Measurements from ENCODE around the gene MCF2L2. TPM values are rescaled to one million over a fixed set of nuclear protein-coding genes. Genes with fewer than 3 reads are reported as not detected.

The MCF2L2 gene
- total and polyA plus RNA-seq, 2 experiments from 2014 or later, result 4.4 to 12.9 TPM

DNA sequence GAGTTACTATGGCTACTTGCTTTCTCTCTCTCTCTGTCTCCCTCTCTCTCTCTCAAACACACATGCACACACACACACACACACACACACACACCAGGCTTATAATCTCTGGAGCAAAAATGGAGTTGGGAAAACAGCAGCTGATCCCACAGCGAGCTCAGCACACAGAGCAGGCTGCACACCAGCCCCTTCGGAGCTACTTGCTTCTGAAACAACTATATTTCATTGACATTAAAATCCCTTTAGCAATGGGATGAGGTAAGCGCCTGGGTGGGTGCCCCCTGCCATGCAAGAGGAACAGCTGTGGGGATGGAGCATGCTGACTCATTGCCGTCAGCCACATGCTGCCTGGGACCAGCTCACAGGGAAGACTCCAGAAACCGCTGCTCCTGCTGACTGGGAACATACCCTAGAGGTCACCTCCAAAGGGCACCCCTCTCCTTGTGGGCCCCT lies 129.7 kb downstream of the MCF2L2 start:
- Histone ChIP-seq H3K4me3 (no peak overlapping the region), H3K4me1 (ENCODE audit: low read depth) (no peaks in the 10 kb centered on the region), H3K27ac (no peak overlapping the region), H3K9me3 (ENCODE audit: low read depth) (no peaks in the 10 kb centered on the region), H3K27me3 (no peaks in the 10 kb centered on the region), H3K36me3 (peaks cover 4% of the 10 kb centered on the region)
- DNase-seq (ENCODE audit: low read depth in 1 of 2, low spot score in 1 of 2), result peak in 1 of 2 donors; percentile 90
- TF ChIP-seq, protein P1, sequence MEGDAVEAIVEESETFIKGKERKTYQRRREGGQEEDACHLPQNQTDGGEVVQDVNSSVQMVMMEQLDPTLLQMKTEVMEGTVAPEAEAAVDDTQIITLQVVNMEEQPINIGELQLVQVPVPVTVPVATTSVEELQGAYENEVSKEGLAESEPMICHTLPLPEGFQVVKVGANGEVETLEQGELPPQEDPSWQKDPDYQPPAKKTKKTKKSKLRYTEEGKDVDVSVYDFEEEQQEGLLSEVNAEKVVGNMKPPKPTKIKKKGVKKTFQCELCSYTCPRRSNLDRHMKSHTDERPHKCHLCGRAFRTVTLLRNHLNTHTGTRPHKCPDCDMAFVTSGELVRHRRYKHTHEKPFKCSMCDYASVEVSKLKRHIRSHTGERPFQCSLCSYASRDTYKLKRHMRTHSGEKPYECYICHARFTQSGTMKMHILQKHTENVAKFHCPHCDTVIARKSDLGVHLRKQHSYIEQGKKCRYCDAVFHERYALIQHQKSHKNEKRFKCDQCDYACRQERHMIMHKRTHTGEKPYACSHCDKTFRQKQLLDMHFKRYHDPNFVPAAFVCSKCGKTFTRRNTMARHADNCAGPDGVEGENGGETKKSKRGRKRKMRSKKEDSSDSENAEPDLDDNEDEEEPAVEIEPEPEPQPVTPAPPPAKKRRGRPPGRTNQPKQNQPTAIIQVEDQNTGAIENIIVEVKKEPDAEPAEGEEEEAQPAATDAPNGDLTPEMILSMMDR (IDR thresholded peaks at IDR 0.05; ENCODE audit: low read depth, low read length), result no peak

DNA sequence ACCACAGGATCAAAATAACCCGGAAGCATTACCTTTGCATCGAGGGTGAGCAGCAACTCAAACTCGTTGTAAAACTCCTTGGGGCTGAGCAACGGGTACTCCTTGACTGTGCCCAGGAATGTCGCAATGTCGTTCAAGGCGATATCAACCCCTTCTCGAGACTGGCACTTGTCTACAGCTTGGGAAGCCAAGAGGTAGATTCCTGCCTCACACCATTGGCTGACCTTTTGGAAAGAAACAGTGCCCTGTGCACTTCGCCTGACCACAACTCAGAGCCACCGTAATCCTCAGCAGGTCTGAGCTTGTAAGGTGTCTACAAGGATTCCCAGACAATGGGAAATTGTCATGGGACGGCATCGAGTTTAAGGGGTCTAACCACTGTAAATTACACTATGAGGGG lies 131.5 kb downstream of the MCF2L2 start:
- TF ChIP-seq, protein P1 (IDR thresholded peaks at IDR 0.05; ENCODE audit: low read depth, low read length), result no peak
- Histone ChIP-seq H3K36me3 (peaks cover 4% of the 10 kb centered on the region), H3K27me3 (no peaks in the 10 kb centered on the region), H3K4me1 (ENCODE audit: low read depth) (no peaks in the 10 kb centered on the region), H3K27ac (no peak overlapping the region), H3K4me3 (no peak overlapping the region), H3K9me3 (ENCODE audit: low read depth) (no peaks in the 10 kb centered on the region)
- DNase-seq (ENCODE audit: low read depth in 1 of 2, low spot score in 1 of 2), result no peak

DNA sequence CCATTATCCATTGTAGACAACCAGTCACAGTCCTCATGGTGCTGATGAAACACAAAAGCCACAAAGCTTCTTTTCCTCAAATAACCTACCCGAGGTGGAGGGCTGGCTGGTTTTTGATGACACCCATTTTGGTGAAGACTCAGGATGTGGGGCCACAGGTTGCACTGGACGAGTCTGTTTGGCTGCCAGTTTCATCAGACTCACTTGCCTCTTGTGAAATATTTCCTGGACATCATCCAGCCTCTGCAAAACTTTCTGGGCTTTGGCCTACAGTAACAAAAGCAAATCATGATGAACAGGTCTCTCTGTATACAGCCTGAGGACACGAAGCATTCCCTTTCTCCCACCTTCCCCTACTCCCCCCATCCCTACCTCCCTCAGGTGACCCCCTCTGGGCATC lies 133.2 kb downstream of the MCF2L2 start:
- TF ChIP-seq, protein P1 (IDR thresholded peaks at IDR 0.05; ENCODE audit: low read depth, low read length), result no peak
- H3K27ac ChIP-seq, result no peak overlapping the region
- peak in 1 of 2 donors; percentile 96 for DNase-seq (ENCODE audit: low read depth in 1 of 2, low spot score in 1 of 2)

DNA sequence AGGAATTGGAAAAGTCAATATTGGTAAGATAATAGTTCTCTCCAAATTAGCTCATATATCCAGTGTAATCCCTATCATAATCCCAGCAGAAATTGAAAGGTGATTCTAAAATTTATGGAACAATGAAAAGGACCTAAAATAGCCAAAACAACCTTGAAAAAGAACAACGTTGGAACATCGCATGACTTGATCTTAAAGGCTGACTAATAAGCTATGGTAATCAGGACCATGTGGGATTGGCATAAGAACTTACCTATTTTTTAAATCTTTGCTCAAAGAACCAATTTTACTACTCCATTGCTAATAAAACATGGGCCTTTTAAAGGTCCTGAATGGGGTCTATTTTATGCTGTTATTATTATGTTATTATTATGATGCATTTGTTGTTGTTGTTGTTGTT lies 134.5 kb downstream of the MCF2L2 start:
- Histone ChIP-seq H3K36me3 (peaks cover 4% of the 10 kb centered on the region), H3K27me3 (no peaks in the 10 kb centered on the region), H3K4me3 (no peak overlapping the region), H3K27ac (no peak overlapping the region), H3K4me1 (ENCODE audit: low read depth) (no peaks in the 10 kb centered on the region), H3K9me3 (ENCODE audit: low read depth) (no peaks in the 10 kb centered on the region)
- TF ChIP-seq, protein P1 (IDR thresholded peaks at IDR 0.05; ENCODE audit: low read depth, low read length), result no peak
- no peak for DNase-seq (ENCODE audit: low read depth in 1 of 2, low spot score in 1 of 2)

More for the DNA sequence above, 133.2 kb downstream of the MCF2L2 start:
- H3K9me3 ChIP-seq (ENCODE audit: low read depth), result no peaks in the 10 kb centered on the region
- peaks cover 4% of the 10 kb centered on the region for H3K36me3 ChIP-seq
- H3K4me3 ChIP-seq, result no peak overlapping the region
- H3K27me3 ChIP-seq, result no peaks in the 10 kb centered on the region
- no peaks in the 10 kb centered on the region for H3K4me1 ChIP-seq (ENCODE audit: low read depth)

DNA sequence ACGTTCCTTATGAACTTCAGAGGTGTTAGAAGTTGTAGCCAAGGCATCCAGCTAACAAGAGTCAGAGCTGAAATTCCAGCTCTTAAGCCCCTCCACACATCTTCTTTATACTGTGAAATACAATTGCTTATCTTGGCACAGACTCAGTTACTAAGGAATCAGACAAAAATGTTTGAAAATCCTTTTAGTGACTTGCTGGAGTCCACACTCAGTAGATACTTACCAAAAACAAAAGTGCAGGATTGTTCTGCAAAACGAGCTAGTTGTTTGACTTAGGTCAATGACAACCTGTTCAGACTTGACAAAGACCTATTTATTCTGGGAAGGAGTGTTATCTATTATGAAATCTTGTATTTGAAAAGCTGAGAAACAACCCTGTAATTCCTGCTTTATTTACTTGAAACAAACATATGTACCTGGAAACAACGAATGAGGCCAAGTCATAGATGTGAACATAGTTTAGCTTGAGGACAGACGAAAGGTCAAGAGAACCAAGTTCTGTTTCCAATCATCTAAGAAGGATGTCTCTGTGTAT lies 136.9 kb downstream of the MCF2L2 start:
- Histone ChIP-seq H3K9me3 (ENCODE audit: low read depth) (no peaks in the 10 kb centered on the region), H3K4me3 (no peak overlapping the region), H3K36me3 (peaks cover 4% of the 10 kb centered on the region), H3K27me3 (no peaks in the 10 kb centered on the region), H3K4me1 (ENCODE audit: low read depth) (no peaks in the 10 kb centered on the region), H3K27ac (no peak overlapping the region)
- DNase-seq (ENCODE audit: low read depth in 1 of 2, low spot score in 1 of 2), result peak in 1 of 2 donors; percentile 77
- TF ChIP-seq, protein P1 (IDR thresholded peaks at IDR 0.05; ENCODE audit: low read depth, low read length), result no peak
